ENCODE results near the gene CDCA3. TPM values are rescaled to one million over a fixed set of nuclear protein-coding genes. Genes with fewer than 3 reads are reported as not detected.

CDCA3 gene
- total and polyA plus RNA-seq, 2 donors: 1.0 to 12.3 TPM

GRCh38 chr12:6853626-6854025, 2.5 kb upstream of the CDCA3 start:
- H3K4me3 ChIP-seq (ENCODE audit: low read depth, low read length): no peak overlapping the region
- H3K27ac ChIP-seq (ENCODE audit: low read depth): no peak overlapping the region
- H3K36me3 ChIP-seq (ENCODE audit: insufficient read depth): no peaks in the 10 kb centered on the region
- no peak for DNase-seq (ENCODE audit: extremely low spot score)
- WGBS: 35% methylated on average over 1 of the region's 1 CpG
- H3K4me1 ChIP-seq (ENCODE audit: insufficient read depth): no peaks in the 10 kb centered on the region

- WGBS: 2% methylated on average over 18 of the region's 18 CpGs
- H3K27ac ChIP-seq (ENCODE audit: low read depth): no peak overlapping the region
- H3K4me1 ChIP-seq (ENCODE audit: insufficient read depth): no peaks in the 10 kb centered on the region
- H3K4me3 ChIP-seq (ENCODE audit: low read depth, low read length): peak overlapping the region; percentile 53
- no peaks in the 10 kb centered on the region for H3K36me3 ChIP-seq (ENCODE audit: insufficient read depth)
- peak; percentile 39 for DNase-seq (ENCODE audit: extremely low spot score)
These were observed 1.7 kb upstream of the CDCA3 start for GRCh38 chr12:6852651-6853354.

- H3K27ac ChIP-seq (ENCODE audit: low read depth): peak within 1 kb of the TSS; percentile 68
- no peaks in the 10 kb centered on the region for H3K36me3 ChIP-seq (ENCODE audit: insufficient read depth)
- DNase-seq (ENCODE audit: extremely low spot score): peak; percentile 99
- peak within 1 kb of the TSS; percentile 53 for H3K4me3 ChIP-seq (ENCODE audit: low read depth, low read length)
- WGBS: under 1% methylated on average over 65 of the region's 65 CpGs
- no peaks in the 10 kb centered on the region for H3K4me1 ChIP-seq (ENCODE audit: insufficient read depth)
These were observed 1.0 kb upstream of the CDCA3 start, which contains the start of gene USP5 for GRCh38 chr12:6851921-6852650. TSS of gene USP5 (plus strand) at chr12:6852150. CDS start at chr12:6852180, 30 bp downstream.

- H3K27ac ChIP-seq (ENCODE audit: low read depth): no peak overlapping the region
- no peak for DNase-seq (ENCODE audit: extremely low spot score)
- no peaks in the 10 kb centered on the region for H3K4me1 ChIP-seq (ENCODE audit: insufficient read depth)
- no peak overlapping the region for H3K4me3 ChIP-seq (ENCODE audit: low read depth, low read length)
- WGBS: 24% methylated on average over 16 of the region's 16 CpGs
- no peaks in the 10 kb centered on the region for H3K36me3 ChIP-seq (ENCODE audit: insufficient read depth)
These were observed 312 bp downstream of the CDCA3 start for GRCh38 chr12:6850796-6851152.

GRCh38 chr12:6849976-6850560, 1.0 kb downstream of the CDCA3 start:
- DNase-seq (ENCODE audit: extremely low spot score): no peak
- H3K36me3 ChIP-seq (ENCODE audit: insufficient read depth): no peaks in the 10 kb centered on the region
- H3K4me3 ChIP-seq (ENCODE audit: low read depth, low read length): no peak overlapping the region
- 70% methylated on average over 10 of the region's 10 CpGs for WGBS
- no peaks in the 10 kb centered on the region for H3K4me1 ChIP-seq (ENCODE audit: insufficient read depth)
- no peak overlapping the region for H3K27ac ChIP-seq (ENCODE audit: low read depth)

- Histone ChIP-seq H3K4me1 (ENCODE audit: insufficient read depth) (no peaks in the 10 kb centered on the region), H3K36me3 (ENCODE audit: insufficient read depth) (no peaks in the 10 kb centered on the region), H3K4me3 (ENCODE audit: low read depth, low read length) (no peak overlapping the region), H3K27ac (ENCODE audit: low read depth) (no peak overlapping the region)
- DNase-seq (ENCODE audit: extremely low spot score): no peak
- 85% methylated on average over 2 of the region's 2 CpGs for WGBS
These were observed 1.7 kb downstream of the CDCA3 start for GRCh38 chr12:6849427-6849826.

- no peak for DNase-seq (ENCODE audit: extremely low spot score)
- Histone ChIP-seq H3K36me3 (ENCODE audit: insufficient read depth) (no peaks in the 10 kb centered on the region), H3K4me1 (ENCODE audit: insufficient read depth) (no peaks in the 10 kb centered on the region), H3K27ac (ENCODE audit: low read depth) (no peak overlapping the region), H3K4me3 (ENCODE audit: low read depth, low read length) (no peak overlapping the region)
- WGBS: 92% methylated on average over 2 of the region's 2 CpGs
These were observed 3.4 kb downstream of the CDCA3 start for GRCh38 chr12:6847676-6848075.

- 88% methylated on average over 7 of the region's 7 CpGs for WGBS
- Histone ChIP-seq H3K4me3 (ENCODE audit: low read depth, low read length) (no peak overlapping the region), H3K4me1 (ENCODE audit: insufficient read depth) (no peaks in the 10 kb centered on the region), H3K27ac (ENCODE audit: low read depth) (no peak overlapping the region), H3K36me3 (ENCODE audit: insufficient read depth) (no peaks in the 10 kb centered on the region)
- no peak for DNase-seq (ENCODE audit: extremely low spot score)
These were observed 4.7 kb downstream of the CDCA3 start for GRCh38 chr12:6846316-6846869.

GRCh38 chr12:6845395-6845794, 5.7 kb downstream of the CDCA3 start:
- no peak overlapping the region for H3K27ac ChIP-seq (ENCODE audit: low read depth)
- no peak for DNase-seq (ENCODE audit: extremely low spot score)
- WGBS: 92% methylated on average over 17 of the region's 17 CpGs
- no peaks in the 10 kb centered on the region for H3K4me1 ChIP-seq (ENCODE audit: insufficient read depth)
- no peaks in the 10 kb centered on the region for H3K36me3 ChIP-seq (ENCODE audit: insufficient read depth)
- H3K4me3 ChIP-seq (ENCODE audit: low read depth, low read length): no peak overlapping the region

GRCh38 chr12:6843118-6843902, 7.8 kb downstream of the CDCA3 start:
- H3K27ac ChIP-seq (ENCODE audit: low read depth): no peak overlapping the region
- 78% methylated on average over 16 of the region's 16 CpGs for WGBS
- no peaks in the 10 kb centered on the region for H3K36me3 ChIP-seq (ENCODE audit: insufficient read depth)
- no peaks in the 10 kb centered on the region for H3K4me1 ChIP-seq (ENCODE audit: insufficient read depth)
- no peak overlapping the region for H3K4me3 ChIP-seq (ENCODE audit: low read depth, low read length)
- no peak for DNase-seq (ENCODE audit: extremely low spot score)

- 90% methylated on average over 4 of the region's 4 CpGs for WGBS
- Histone ChIP-seq H3K27ac (ENCODE audit: low read depth) (no peak overlapping the region), H3K4me1 (ENCODE audit: insufficient read depth) (no peaks in the 10 kb centered on the region), H3K36me3 (ENCODE audit: insufficient read depth) (no peaks in the 10 kb centered on the region), H3K4me3 (ENCODE audit: low read depth, low read length) (no peak overlapping the region)
- no peak for DNase-seq (ENCODE audit: extremely low spot score)
These were observed 9.0 kb downstream of the CDCA3 start for GRCh38 chr12:6842075-6842474.

- Histone ChIP-seq H3K4me1 (ENCODE audit: insufficient read depth) (no peaks in the 10 kb centered on the region), H3K36me3 (ENCODE audit: insufficient read depth) (no peaks in the 10 kb centered on the region), H3K27ac (ENCODE audit: low read depth) (no peak within 1 kb of the TSS), H3K4me3 (ENCODE audit: low read depth, low read length) (no peak within 1 kb of the TSS)
- 42% methylated on average over 24 of the region's 24 CpGs for WGBS
- DNase-seq (ENCODE audit: extremely low spot score): no peak
These were observed 10.1 kb downstream of the CDCA3 start, which contains the start of gene GNB3 for GRCh38 chr12:6840761-6841515. TSS of gene GNB3 (plus strand) at chr12:6840925. CDS start at chr12:6841288, 363 bp downstream.

All from urinary bladder (tissue), 4 donors.